ACC112 (cell line): ENCODE results near the gene PSMD2.
A peak's percentile ranks its signal among the peaks of the same experiment; 100 is the strongest.

Experiments
- H2AFZ ChIP-seq: fragments of 200-600 bp; sonication (generic); one replicate; pipeline ENCODE4 v1.6.0; 2017; ENCODE audit warnings: antibody characterized with exemption, low read length; ENCODE audit not compliant: unreplicated experiment
- H3K27ac ChIP-seq: fragments of 200-600 bp; sonication (generic); 2 replicates; pipeline ENCODE4 v1.5.1; 2014; ENCODE audit warnings: low read depth, mild to moderate bottlenecking, antibody characterized with exemption, low read length, moderate library complexity
- H3K27me3 ChIP-seq: fragments of 200-600 bp; sonication (generic); 2 replicates; pipeline ENCODE4 v1.6.1; 2014; ENCODE audit warnings: mild to moderate bottlenecking, antibody characterized with exemption, low read length, moderate library complexity, mixed read lengths; ENCODE audit not compliant: insufficient read depth
- H3K36me3 ChIP-seq: fragments of 200-600 bp; sonication (generic); 2 replicates; pipeline ENCODE4 v1.6.1; 2016; ENCODE audit warnings: mild to moderate bottlenecking, antibody characterized with exemption, low read length, moderate library complexity, mixed read lengths; ENCODE audit not compliant: insufficient read depth
- H3K4me1 ChIP-seq: fragments of 200-600 bp; sonication (generic); one replicate; pipeline ENCODE4 v1.6.1; 2016; ENCODE audit warnings: low read length, mixed read lengths; ENCODE audit not compliant: insufficient read depth, unreplicated experiment, control insufficient read depth
- H3K4me3 ChIP-seq: fragments of 200-600 bp; sonication (generic); 2 replicates; pipeline ENCODE4 v1.5.1; 2014; ENCODE audit warnings: mild to moderate bottlenecking, low read depth, low read length
- H3K79me2 ChIP-seq: fragments of 200-600 bp; sonication (generic); one replicate; pipeline ENCODE4 v1.6.0; 2016; ENCODE audit warnings: low read length; ENCODE audit not compliant: control insufficient read depth, unreplicated experiment, insufficient read depth

PSMD2 gene

DNA sequence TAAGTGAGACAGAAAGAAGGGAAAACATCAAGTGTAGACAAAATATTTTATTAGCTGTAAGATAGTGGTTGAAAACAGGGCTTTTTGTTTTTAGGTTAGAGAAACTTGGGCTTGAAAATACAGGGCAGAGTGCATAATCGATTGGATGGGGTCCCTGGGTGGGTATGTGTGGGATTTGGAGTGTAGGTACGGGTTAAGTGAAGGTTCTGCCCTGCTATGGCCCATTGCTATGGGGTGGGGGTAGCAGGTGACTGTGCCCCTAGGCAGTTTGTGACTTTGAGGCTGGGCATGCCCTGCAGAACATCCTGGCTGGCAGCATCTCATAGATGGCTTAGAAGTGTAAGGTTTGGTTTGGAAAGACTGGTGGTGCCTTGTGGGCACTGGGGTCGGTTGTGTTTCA, 34.7 kb downstream of the PSMD2 start:
- no peak overlapping the region for H2AFZ ChIP-seq
- H3K4me1 ChIP-seq, result peaks cover 70% of the 10 kb centered on the region
- H3K27me3 ChIP-seq, result no peaks in the 10 kb centered on the region
- H3K27ac ChIP-seq, result peak overlapping the region; percentile 94
- H3K36me3 ChIP-seq, result peaks cover 47% of the 10 kb centered on the region
- peaks cover 39% of the 10 kb centered on the region for H3K79me2 ChIP-seq
- H3K4me3 ChIP-seq, result no peak overlapping the region

DNA sequence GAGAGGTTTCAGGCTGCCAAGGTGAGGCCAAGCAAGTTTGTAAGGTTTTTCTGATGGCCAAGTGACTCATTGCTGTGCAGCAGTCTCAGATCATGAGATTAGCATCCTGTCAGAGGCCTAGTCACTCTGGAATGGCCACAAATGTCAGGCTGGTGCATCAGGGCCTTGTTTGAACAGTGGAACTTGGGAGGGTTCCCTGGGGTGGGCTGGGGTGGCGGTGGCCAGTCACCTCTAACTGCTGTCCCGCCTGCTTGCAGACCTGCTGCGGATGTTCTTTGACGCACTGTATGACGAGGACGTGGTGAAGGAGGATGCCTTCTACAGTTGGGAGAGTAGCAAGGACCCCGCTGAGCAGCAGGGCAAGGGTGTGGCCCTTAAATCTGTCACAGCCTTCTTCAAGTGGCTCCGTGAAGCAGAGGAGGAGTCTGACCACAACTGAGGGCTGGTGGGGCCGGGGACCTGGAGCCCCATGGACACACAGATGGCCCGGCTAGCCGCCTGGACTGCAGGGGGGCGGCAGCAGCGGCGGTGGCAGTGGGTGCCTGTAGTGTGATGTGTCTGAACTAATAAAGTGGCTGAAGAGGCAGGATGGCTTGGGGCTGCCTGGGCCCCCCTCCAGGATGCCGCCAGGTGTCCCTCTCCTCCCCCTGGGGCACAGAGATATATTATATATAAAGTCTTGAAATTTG, 35.6 kb downstream of the PSMD2 start:
- Histone ChIP-seq H3K79me2 (peaks cover 43% of the 10 kb centered on the region), H3K4me1 (peaks cover 75% of the 10 kb centered on the region), H3K36me3 (peaks cover 38% of the 10 kb centered on the region), H3K27me3 (no peaks in the 10 kb centered on the region), H3K27ac (peak overlapping the region; percentile 94), H3K4me3 (no peak overlapping the region), H2AFZ (no peak overlapping the region)

GRCh38 chr3:184335291-184335660, 36.2 kb downstream of the PSMD2 start:
- H3K27ac ChIP-seq, result peak overlapping the region; percentile 94

GRCh38 chr3:184335661-184336546, 36.9 kb downstream of the PSMD2 start:
- Histone ChIP-seq H2AFZ (no peak overlapping the region), H3K79me2 (peaks cover 50% of the 10 kb centered on the region), H3K27me3 (no peaks in the 10 kb centered on the region), H3K27ac (peak overlapping the region; percentile 94), H3K36me3 (peaks cover 30% of the 10 kb centered on the region; the same call in 1 of the 2 replicates), H3K4me3 (peak overlapping the region; percentile 83), H3K4me1 (peaks cover 80% of the 10 kb centered on the region)

More at GRCh38 chr3:184335291-184335660, 36.2 kb downstream of the PSMD2 start:
- H2AFZ ChIP-seq, result no peak overlapping the region
- peaks cover 75% of the 10 kb centered on the region for H3K4me1 ChIP-seq
- peaks cover 34% of the 10 kb centered on the region for H3K36me3 ChIP-seq
- H3K4me3 ChIP-seq, result peak overlapping the region; percentile 83
- H3K27me3 ChIP-seq, result no peaks in the 10 kb centered on the region
- peaks cover 48% of the 10 kb centered on the region for H3K79me2 ChIP-seq

GRCh38 chr3:184336547-184337398, 37.7 kb downstream of the PSMD2 start:
- Histone ChIP-seq H3K4me1 (peaks cover 75% of the 10 kb centered on the region), H3K79me2 (peaks cover 55% of the 10 kb centered on the region), H2AFZ (no peak overlapping the region), H3K36me3 (peaks cover 22% of the 10 kb centered on the region; the same call in 1 of the 2 replicates), H3K27me3 (no peaks in the 10 kb centered on the region), H3K27ac (peak overlapping the region; percentile 94), H3K4me3 (peak overlapping the region; percentile 83)

DNA sequence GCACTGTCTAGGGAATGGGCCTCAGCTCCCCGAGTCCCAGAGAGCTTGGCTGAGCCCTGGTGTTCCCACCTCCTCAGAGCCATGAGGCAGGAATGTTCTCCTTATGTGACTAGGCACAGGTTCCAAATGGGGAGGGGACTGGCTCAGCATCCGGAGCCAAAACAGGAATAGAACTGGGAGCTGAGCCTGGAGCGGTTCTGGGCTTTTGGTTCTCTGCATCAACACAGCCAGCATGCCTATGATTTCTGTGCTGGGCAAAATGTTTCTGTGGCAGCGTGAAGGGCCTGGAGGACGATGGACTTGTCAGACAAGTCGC, 38.3 kb downstream of the PSMD2 start, which contains the start of gene FAM131A:
Gene FAM131A (plus strand): TSS at position 202 of the 316 bp plus-strand sequence. CDS start 31 bp downstream, at position 233.
- H3K4me3 ChIP-seq, result peak within 1 kb of the TSS; percentile 83
- H3K27me3 ChIP-seq, result no peaks in the 10 kb centered on the region
- peaks cover 55% of the 10 kb centered on the region for H3K79me2 ChIP-seq
- peaks cover 19% of the 10 kb centered on the region; the same call in 1 of the 2 replicates for H3K36me3 ChIP-seq
- H3K4me1 ChIP-seq, result peaks cover 69% of the 10 kb centered on the region
- H2AFZ ChIP-seq, result no peak within 1 kb of the TSS
- H3K27ac ChIP-seq, result peak within 1 kb of the TSS; percentile 94

DNA sequence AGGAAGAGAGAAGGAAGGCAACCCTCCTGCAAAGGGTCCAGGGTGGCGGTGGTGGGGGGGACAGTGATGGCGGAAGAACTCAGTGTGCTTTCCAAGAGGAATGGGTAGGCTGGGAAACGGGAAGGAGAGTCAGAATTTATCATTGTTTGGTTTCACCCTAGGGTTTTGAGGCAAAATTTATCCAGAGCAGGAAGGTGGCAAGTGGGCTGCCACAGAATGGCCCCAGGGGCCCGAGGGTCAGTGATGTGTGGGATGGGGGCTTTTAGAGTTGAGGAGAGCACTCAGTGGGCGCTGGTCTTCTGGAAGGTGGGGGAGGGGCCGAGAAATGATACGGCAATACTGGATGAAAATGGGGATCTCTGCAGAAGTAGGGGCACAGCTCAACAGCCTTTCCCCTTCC, 38.9 kb downstream of the PSMD2 start:
- Histone ChIP-seq H3K27ac (peak overlapping the region; percentile 94), H3K27me3 (no peaks in the 10 kb centered on the region), H3K4me1 (peaks cover 63% of the 10 kb centered on the region), H3K4me3 (peak overlapping the region; percentile 83), H2AFZ (no peak overlapping the region), H3K79me2 (peaks cover 51% of the 10 kb centered on the region), H3K36me3 (peaks cover 15% of the 10 kb centered on the region; the same call in 1 of the 2 replicates)

DNA sequence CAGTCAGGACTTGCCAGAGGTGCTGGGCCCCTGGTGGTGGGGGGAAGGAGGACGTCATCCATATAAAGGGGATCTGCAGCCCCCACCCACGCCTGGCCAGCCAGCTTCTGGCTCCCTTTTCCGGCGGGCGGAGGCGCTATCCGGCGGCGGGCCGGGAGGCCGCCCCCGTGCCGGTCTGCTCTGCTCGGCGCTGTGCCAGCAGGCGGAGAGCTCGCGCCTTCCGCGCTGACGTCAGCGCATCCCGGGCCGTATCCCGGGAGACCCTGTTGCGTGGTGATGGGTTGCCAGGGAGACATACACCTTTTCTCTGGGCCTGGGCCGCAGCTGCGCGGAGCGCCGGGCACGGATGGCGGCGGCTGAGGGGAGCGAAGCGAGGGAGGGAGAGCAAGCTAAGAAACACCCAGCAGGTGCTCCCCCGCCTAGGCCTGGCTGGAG, 39.5 kb downstream of the PSMD2 start:
- Histone ChIP-seq H3K79me2 (peaks cover 47% of the 10 kb centered on the region), H3K36me3 (peaks cover 9% of the 10 kb centered on the region; the same call in 1 of the 2 replicates), H3K27me3 (no peaks in the 10 kb centered on the region), H3K27ac (peak overlapping the region; percentile 94), H3K4me3 (peak overlapping the region; percentile 83), H3K4me1 (peaks cover 58% of the 10 kb centered on the region), H2AFZ (no peak overlapping the region)

DNA sequence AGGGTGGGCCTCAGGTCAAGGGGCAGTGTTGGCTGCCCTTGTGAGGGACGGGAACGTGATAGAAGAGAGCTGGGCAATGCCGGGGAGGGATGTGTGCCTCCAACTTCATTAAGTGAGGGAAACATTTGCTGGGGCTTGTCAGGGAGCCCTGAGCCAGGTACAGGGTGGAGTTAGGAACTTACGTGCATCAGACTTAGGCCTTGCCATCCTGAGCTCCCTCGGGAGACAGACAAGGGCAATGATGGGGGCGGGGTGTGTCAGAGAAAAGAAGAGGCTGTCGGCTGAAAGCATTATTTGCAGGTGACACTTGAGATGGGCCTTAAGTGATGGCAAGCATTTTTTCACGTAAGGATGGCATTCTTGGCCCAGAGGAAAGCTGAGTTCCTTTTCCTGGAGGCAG, 40.0 kb downstream of the PSMD2 start:
- Histone ChIP-seq H2AFZ (no peak overlapping the region), H3K4me3 (peak overlapping the region; percentile 83), H3K27me3 (no peaks in the 10 kb centered on the region), H3K27ac (peak overlapping the region; percentile 94), H3K79me2 (peaks cover 47% of the 10 kb centered on the region), H3K4me1 (peaks cover 53% of the 10 kb centered on the region), H3K36me3 (peaks cover 4% of the 10 kb centered on the region; the same call in 1 of the 2 replicates)
